ENCODE measurements around the gene C16orf86. TPM values are rescaled to one million over a fixed set of nuclear protein-coding genes. Genes with fewer than 3 reads are reported as not detected.

C16orf86 gene
- total RNA-seq = 1 to 10 TPM; 1.7 to 2.0 TPM

DNA sequence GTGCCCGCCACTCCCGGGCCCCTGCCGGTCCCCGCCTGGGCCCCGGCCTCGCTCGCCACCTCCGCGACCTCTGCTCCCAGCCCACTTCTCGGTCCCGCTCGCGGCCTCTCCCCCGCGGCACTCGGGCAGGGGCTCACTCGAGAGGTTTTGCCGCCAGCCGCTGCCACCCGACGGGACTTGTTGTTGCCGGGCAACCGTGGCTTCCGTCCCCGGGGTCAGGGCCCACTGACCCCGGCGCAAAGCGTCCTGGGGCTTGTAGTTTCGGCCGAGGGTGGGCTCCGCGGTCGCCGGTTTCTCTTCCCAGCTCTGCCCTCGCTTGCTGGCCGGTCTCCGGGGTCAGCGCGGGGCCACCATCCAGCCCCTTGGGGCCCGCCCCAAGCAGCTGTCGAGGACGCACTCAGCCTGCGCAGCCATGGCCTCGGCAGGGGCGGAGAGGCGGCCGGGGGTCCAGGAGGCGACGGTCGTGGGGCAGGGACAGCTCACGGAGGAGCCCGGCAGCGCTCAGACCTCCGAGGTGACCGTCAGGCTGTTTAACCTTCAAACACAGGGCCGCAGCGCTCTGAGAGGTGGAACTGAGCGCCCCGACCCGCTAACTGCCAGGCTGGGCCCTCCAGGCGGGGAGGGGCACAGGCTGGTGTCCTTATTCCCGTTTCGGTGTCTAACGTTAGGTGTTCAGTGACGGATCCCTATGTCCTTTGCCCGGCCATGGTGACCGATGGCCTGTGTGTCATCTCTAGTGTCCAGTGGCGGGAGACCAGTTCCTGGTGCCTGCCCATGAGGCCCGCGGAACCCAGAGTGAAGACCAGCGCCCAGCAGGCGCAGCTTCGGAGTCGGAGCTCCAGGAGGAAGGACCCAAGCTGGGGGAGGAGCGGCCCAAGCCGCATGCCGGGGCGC lies at the start of gene C16orf86, which contains the start of gene ENKD1:
C16orf86 (plus strand) TSS at position 256 of the 894 bp plus-strand sequence; CDS start at position 413, 157 bp downstream.
ENKD1 (minus strand) TSS at position 192 of the 894 bp plus-strand sequence. CDS start 308 bp downstream, outside the sequence.
- CTCF ChIA-PET = interaction anchor here (0.6 to 5.0 kb wide), 16 partner anchors 7 to 399 kb away, joined by 3 to 42 read pairs (median 4); partner anchors contain the start of genes ACD, ATP6V0D1 and GFOD2
- POLR2A ChIA-PET = interaction anchor here (0.7 to 1.2 kb wide), 4 partner anchors 9 to 140 kb away, joined by 3 to 4 read pairs (median 3); partner anchors contain the start of genes CARMIL2, RANBP10 and TSNAXIP1

- CTCF ChIA-PET = no interaction called here
- POLR2A ChIA-PET = interaction anchor here (0.6 kb wide), 1 partner anchor 46 kb away, joined by 3 read pairs; no protein-coding TSS in a partner anchor
Observed at GRCh38 chr16:67628216-67628615, 38.4 kb upstream of the C16orf86 start.

- CTCF ChIA-PET = interaction anchor here (1.8 kb wide), 1 partner anchor 112 kb away, joined by 8 read pairs; no protein-coding TSS in a partner anchor
- POLR2A ChIA-PET = no interaction called here
Observed at GRCh38 chr16:67632415-67633172, 34.0 kb upstream of the C16orf86 start.

DNA sequence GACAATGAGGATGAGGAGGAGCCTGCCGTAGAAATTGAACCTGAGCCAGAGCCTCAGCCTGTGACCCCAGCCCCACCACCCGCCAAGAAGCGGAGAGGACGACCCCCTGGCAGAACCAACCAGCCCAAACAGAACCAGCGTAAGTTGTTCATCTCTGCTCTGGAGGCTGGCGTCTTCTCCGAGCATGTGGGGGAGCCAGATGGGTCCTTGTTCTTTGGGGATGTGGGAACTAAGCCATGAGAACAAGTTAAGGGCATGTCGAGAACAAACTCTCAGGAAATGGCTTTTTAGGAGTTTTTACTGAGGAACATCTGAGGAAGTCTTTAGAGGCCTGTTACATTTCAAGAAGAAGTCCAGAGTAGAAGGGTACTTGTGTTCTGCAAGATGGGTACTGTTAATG lies 29.9 kb upstream of the C16orf86 start:
- CTCF ChIA-PET = interaction anchor here (2.2 kb wide), 1 partner anchor 115 kb away, joined by 6 read pairs; no protein-coding TSS in a partner anchor
- POLR2A ChIA-PET = no interaction called here

DNA sequence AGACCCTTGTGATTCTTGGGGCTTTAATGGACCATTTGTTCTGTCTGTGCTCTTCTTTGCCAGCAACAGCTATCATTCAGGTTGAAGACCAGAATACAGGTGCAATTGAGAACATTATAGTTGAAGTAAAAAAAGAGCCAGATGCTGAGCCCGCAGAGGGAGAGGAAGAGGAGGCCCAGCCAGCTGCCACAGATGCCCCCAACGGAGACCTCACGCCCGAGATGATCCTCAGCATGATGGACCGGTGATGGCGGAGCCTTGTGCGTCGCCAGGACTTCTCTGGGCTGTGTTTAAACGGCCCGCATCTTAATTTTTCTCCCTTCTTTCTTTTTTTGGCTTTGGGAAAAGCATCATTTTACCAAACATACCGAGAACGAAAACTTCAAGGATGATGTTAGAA lies 29.0 kb upstream of the C16orf86 start:
- POLR2A ChIA-PET = no interaction called here
- CTCF ChIA-PET = interaction anchor here (1.0 to 2.2 kb wide), 2 partner anchors 75 to 116 kb away, joined by 3 to 6 read pairs; partner anchors contain the start of gene CTCF

- ChIA-PET POLR2A (no interaction called here), CTCF (interaction anchor here (0.7 to 10.7 kb wide), 3 partner anchors 80 to 120 kb away, joined by 3 to 126 read pairs (median 50); no protein-coding TSS in a partner anchor)
Observed at GRCh38 chr16:67641779-67642708, 24.6 kb upstream of the C16orf86 start.

DNA sequence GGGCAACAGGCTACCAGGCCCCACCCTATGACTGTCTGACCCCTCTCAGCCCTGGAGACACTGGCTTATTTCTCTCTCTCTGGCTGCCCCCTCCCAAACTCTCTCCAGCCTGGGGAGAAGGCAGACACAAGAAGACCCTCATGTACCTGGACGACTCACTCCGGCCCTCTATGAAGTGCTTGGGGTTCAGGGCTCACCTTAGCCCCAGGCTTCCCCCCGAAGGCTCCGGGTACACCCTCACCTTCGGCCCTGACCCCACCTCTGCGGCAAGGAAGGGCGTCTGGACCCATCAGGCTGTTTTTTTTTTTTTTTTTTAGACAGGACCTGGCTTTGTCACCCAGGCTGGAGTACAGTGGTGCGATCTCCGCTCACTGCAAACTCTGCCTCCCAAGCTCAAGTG lies 22.6 kb upstream of the C16orf86 start:
- ChIA-PET CTCF (interaction anchor here (0.7 to 10.7 kb wide), 14 partner anchors 13 to 130 kb away, joined by 3 to 126 read pairs (median 12); partner anchors contain the start of genes ACD and CTCF), POLR2A (interaction anchor here (0.6 to 2.6 kb wide), 5 partner anchors 50 to 123 kb away, joined by 3 to 17 read pairs (median 12); partner anchors contain the start of gene CTCF)

DNA sequence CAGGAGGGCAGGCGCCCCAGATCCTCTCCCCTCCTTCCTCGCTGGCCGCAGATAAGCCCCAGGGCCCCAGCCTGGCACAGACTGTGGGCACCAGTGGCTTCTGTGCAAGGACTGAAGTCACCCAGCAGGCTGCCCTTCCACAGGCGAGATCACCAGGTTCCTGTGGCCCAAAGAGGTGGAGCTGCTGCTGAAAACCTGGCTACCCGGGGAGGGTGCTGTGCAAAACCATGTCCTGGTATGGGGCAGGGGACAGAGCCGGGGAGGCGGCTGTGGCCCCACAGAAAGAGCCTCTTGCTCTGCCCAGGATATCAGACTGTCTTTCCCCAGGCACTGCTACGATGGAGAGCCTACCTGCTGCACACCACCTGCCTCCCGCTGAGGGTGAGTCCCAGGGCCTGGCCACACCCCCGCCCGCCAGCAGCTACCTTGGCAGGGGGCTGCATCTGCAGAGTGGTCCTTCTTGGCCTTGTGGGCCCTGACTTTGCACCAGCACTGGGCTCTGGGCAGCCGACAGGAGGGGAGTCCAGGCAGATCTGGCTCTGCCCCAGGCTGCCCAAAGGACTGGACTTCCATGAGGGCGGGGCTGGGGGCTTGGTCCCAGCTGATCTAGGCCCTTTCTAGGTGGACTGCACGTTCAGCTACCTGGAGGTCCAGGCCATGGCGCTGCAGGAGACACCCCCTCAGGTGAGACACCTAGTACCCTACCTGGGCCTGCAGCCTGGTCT lies 21.1 kb upstream of the C16orf86 start:
- ChIA-PET POLR2A (interaction anchor here (0.8 to 4.3 kb wide), 9 partner anchors 8 to 124 kb away, joined by 3 to 28 read pairs (median 9); partner anchors contain the start of genes ACD, C16orf86, CTCF and ENKD1), CTCF (interaction anchor here (0.6 to 10.7 kb wide), 27 partner anchors 10 to 286 kb away, joined by 3 to 126 read pairs (median 5); partner anchors contain the start of genes ACD, CTCF, RANBP10 and TSNAXIP1)

GRCh38 chr16:67647111-67647651 lies 19.4 kb upstream of the C16orf86 start:
- POLR2A ChIA-PET = interaction anchor here (4.3 kb wide), 1 partner anchor 12 kb away, joined by 28 read pairs; the partner anchor contains the start of gene ACD
- CTCF ChIA-PET = interaction anchor here (2.4 to 10.7 kb wide), 6 partner anchors 9 to 153 kb away, joined by 7 to 126 read pairs (median 37); partner anchors contain the start of genes ACD and CTCF

GRCh38 chr16:67647681-67648080 lies 18.9 kb upstream of the C16orf86 start:
- POLR2A ChIA-PET = interaction anchor here (4.3 kb wide), 1 partner anchor 11 kb away, joined by 28 read pairs; the partner anchor contains the start of gene ACD
- CTCF ChIA-PET = interaction anchor here (4.0 to 10.7 kb wide), 5 partner anchors 9 to 126 kb away, joined by 15 to 126 read pairs (median 41); partner anchors contain the start of genes ACD and CTCF

GRCh38 chr16:67648088-67648763 lies 18.4 kb upstream of the C16orf86 start:
- ChIA-PET POLR2A (interaction anchor here (4.3 kb wide), 1 partner anchor 11 kb away, joined by 28 read pairs; the partner anchor contains the start of gene ACD), CTCF (interaction anchor here (1.1 to 10.7 kb wide), 4 partner anchors 8 to 101 kb away, joined by 4 to 126 read pairs (median 37); partner anchors contain the start of gene CTCF)

DNA sequence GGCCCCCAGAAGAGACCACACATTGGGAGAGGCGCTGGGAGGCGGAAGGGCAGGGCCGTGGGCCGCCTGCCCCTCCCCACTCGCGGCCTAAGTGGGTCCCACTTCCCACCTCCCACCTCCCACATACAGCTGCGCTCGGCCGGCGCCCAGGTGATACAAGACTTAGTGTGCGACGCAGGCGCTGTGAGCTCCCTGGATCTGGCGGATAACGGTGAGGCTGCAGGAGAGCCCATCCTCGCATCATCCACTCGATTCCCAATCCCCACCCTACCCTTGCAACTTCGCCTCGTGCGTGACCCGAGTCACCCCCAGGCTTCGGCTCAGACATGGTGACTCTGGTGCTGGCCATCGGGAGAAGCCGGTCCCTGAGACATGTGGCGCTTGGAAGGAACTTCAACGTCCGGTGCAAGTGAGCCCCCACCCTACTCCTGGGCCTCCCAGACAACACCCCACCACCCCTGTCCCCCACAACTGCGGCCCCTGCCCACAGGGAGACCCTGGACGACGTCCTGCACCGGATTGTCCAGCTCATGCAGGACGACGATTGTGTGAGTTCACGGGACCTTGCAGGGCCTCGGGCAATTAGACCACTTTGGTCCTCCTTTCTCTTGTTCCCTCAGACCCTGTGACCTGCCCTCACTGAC lies 17.7 kb upstream of the C16orf86 start:
- POLR2A ChIA-PET = interaction anchor here (4.3 kb wide), 1 partner anchor 10 kb away, joined by 28 read pairs; the partner anchor contains the start of gene ACD
- CTCF ChIA-PET = interaction anchor here (1.1 to 10.7 kb wide), 2 partner anchors 26 to 101 kb away, joined by 4 to 126 read pairs; no protein-coding TSS in a partner anchor

GRCh38 chr16:67649494-67649931 lies 17.1 kb upstream of the C16orf86 start:
- ChIA-PET POLR2A (no interaction called here), CTCF (interaction anchor here (1.1 to 10.7 kb wide), 2 partner anchors 26 to 102 kb away, joined by 4 to 126 read pairs; no protein-coding TSS in a partner anchor)

GRCh38 chr16:67650023-67650422 lies 16.6 kb upstream of the C16orf86 start:
- ChIA-PET POLR2A (no interaction called here), CTCF (interaction anchor here (10.7 kb wide), 1 partner anchor 102 kb away, joined by 126 read pairs; no protein-coding TSS in a partner anchor)

DNA sequence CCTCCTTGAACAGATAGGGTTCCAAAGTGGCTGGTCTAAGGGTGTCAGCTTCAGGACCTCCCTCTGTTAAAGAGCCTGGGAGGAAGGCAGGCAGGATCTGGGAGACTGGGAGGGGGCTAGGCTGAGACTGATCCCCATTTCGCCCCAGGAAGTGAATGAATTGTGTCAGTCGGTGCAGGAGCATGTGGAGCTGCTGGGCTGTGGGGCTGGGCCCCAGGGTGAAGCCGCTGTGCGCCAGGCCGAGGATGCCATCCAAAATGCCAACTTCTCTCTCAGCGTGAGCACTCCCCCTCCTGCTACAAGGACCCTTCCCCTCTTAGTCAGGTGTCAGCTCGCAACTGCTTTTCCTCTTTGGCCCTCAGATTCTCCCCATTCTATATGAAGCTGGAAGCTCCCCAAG lies 15.6 kb upstream of the C16orf86 start:
- POLR2A ChIA-PET = interaction anchor here (0.7 to 1.0 kb wide), 2 partner anchors 9 to 88 kb away, joined by 3 read pairs; partner anchors contain the start of gene ACD
- CTCF ChIA-PET = no interaction called here
